K562 (cell line): Measurements from ENCODE around the gene EFNA2. TPM values are rescaled to one million over a fixed set of nuclear protein-coding genes. Genes with fewer than 3 reads are reported as not detected.

Experiments used
- ARID1B ChIP-seq: fragments of 450-650 bp; IDR thresholded peaks from 2 replicates; pipeline ENCODE4 v1.6.1; 2016; ENCODE audit warnings: antibody characterized with exemption, mild to moderate bottlenecking, inconsistent platforms
- ATF7 ChIP-seq: fragments of 450-650 bp; IDR thresholded peaks from 2 replicates; pipeline ENCODE4 v1.7.1; 2014; ENCODE audit warnings: mild to moderate bottlenecking, moderate library complexity
- CREB3L1 ChIP-seq: fragments of 450-650 bp; IDR thresholded peaks from 2 replicates; pipeline ENCODE4 v1.6.1; 2014; ENCODE audit warnings: low read depth, mild to moderate bottlenecking, moderate library complexity, borderline replicate concordance
- CSDE1 ChIP-seq, 2 experiments: fragments of 450-650 bp; IDR thresholded peaks; 2 replicates each; pipeline ENCODE4 v1.6.1; 2016; ENCODE audit warnings: mild to moderate bottlenecking in 1 of 2
- CTBP1 ChIP-seq: fragments of 450-650 bp; IDR thresholded peaks from 2 replicates; pipeline ENCODE4 v1.6.1; 2016; ENCODE audit warnings: borderline replicate concordance
- HMG20A ChIP-seq: fragments of 450-650 bp; formaldehyde crosslinking; conservative IDR thresholded peaks from 2 replicates; pipeline ENCODE4 v1.4.0; 2020; ENCODE audit warnings: mild to moderate bottlenecking, mixed read lengths
- HMG20B ChIP-seq: fragments of 250-450 bp; sonication (Bioruptor Pico); IDR thresholded peaks from 2 replicates; pipeline ENCODE4 v1.5.0; 2021; ENCODE audit warnings: mild to moderate bottlenecking
- L3MBTL2 ChIP-seq: fragments of 450-650 bp; IDR thresholded peaks from 2 replicates; pipeline ENCODE4 v1.6.1; 2016; ENCODE audit warnings: mild to moderate bottlenecking, moderate library complexity
- RBM14 ChIP-seq: fragments of 200-400 bp; formaldehyde crosslinking; IDR thresholded peaks from 2 replicates; pipeline ENCODE4 v1.6.1; 2018; ENCODE audit warnings: low read depth, mild to moderate bottlenecking, low read length, moderate library complexity, borderline replicate concordance; ENCODE audit not compliant: insufficient read depth
- RFX5 ChIP-seq: IDR thresholded peaks from 2 replicates; pipeline ENCODE4 v1.6.1; 2011; ENCODE audit warnings: low read depth, mild to moderate bottlenecking, improper control_type of control experiment, low read length
- RREB1 ChIP-seq: fragments of 250-450 bp; sonication (Bioruptor Pico); IDR thresholded peaks from 2 replicates; pipeline ENCODE4 v1.4.0; 2020
- RUNX1 ChIP-seq: sonication (generic); IDR thresholded peaks from 2 replicates; pipeline ENCODE4 v1.6.1; 2016; ENCODE audit warnings: antibody characterized with exemption, low read depth
- SIRT6 ChIP-seq: IDR thresholded peaks from one replicate; pipeline ENCODE4 v1.6.1; 2012; ENCODE audit warnings: low read depth, mild to moderate bottlenecking, control low read depth, inconsistent platforms, low read length, moderate library complexity
- TBP ChIP-seq: optimal IDR thresholded peaks from 2 replicates; pipeline ENCODE3; 2011; ENCODE audit warnings: low read depth, low read length, improper control_type of control experiment
- ZSCAN32 ChIP-seq: fragments of 450-650 bp; formaldehyde crosslinking; IDR thresholded peaks from 2 replicates; pipeline ENCODE4 v1.4.0; 2020; ENCODE audit warnings: mild to moderate bottlenecking, moderate library complexity
- polyA plus RNA-seq, 8 experiments: library from polyadenylated mRNA; depleted of rRNA in 4 of 8; stranded (reverse) in 5 of 8; unstranded in 3 of 8; fragments of >200 nt; fragmentation: Nextera tagmentation in 2 of 8; fragmentation: Illumina TruSeq in 1 of 8; extraction: Ambion mirVana in 2 of 8; extraction: Trizol in 1 of 8; gene quantifications; 2 replicates each; pipeline versions ENCODE4 v1.2.1 to v1.2.3, GENCODE V29; 2011 to 2014; ENCODE audit warnings: inconsistent platforms in 1 of 8, missing spikeins in 1 of 8
- total RNA-seq, 7 experiments: library from RNA; depleted of rRNA in 6 of 7; stranded (reverse); fragments of >200 nt in 6 of 7; fragmentation: Illumina TruSeq in 2 of 7; extraction: Trizol in 2 of 7; gene quantifications; 2 replicates each; pipeline versions ENCODE4 v1.2.1 to v1.2.3, GENCODE V29; 2011 to 2021; ENCODE audit warnings: low replicate concordance in 1 of 7

The EFNA2 gene
- total and polyA plus RNA-seq, 9 of the 15 experiments (the other 6 are each of a cell fraction or from before 2014, with no cell fraction given) = 0.11 to 0.44 (median 0.15) TPM; not detected in 6

- peak; percentile 72 for TF ChIP-seq RREB1 (CRISPR knock-in tag)
- TF ChIP-seq RFX5 = no peak; the same call in 1 of the 2 replicates
- peak; percentile 25; the same call in 1 of the 2 replicates for TF ChIP-seq ARID1B
- TF ChIP-seq RUNX1 = no peak
- TF ChIP-seq TBP = no peak
- no peak for TF ChIP-seq ATF7
- peak; percentile 14; the same call in 1 of the 2 replicates for TF ChIP-seq CTBP1
- TF ChIP-seq L3MBTL2 = peak; percentile 95
- TF ChIP-seq CSDE1 (IDR thresholded peaks at IDR 0.05) = no peak
- no peak for TF ChIP-seq HMG20A
- TF ChIP-seq CREB3L1 = peak; percentile 83
- TF ChIP-seq ZSCAN32 (CRISPR knock-in tag) = no peak; the same call in 1 of the 2 replicates
- no peak for TF ChIP-seq RBM14
- no peak for TF ChIP-seq HMG20B (CRISPR knock-in tag)
- peak; percentile 54 for TF ChIP-seq SIRT6
Observed at GRCh38 chr19:1269478-1270212, 16.0 kb upstream of the EFNA2 start (continued).
